Measurements from ENCODE around the gene PIGC. TPM values are rescaled to one million over a fixed set of nuclear protein-coding genes. Genes with fewer than 3 reads are reported as not detected.

The PIGC gene
- total RNA-seq, 1 experiment from 2014 or later: 26.1 TPM

- DNase-seq: no peak
- no peak overlapping the region for H3K4me3 Mint-ChIP-seq (ENCODE audit: unreplicated experiment)
- ChIA-PET CTCF (interaction anchor here (0.6 kb wide), 1 partner anchor 536 kb away, joined by 3 read pairs; no protein-coding TSS in a partner anchor), POLR2A (interaction anchor here (0.9 kb wide), 1 partner anchor 163 kb away, joined by 3 read pairs; no protein-coding TSS in a partner anchor)
- H3K9me3 Mint-ChIP-seq (ENCODE audit: unreplicated experiment): no peaks in the 10 kb centered on the region
- H3K36me3 Mint-ChIP-seq (ENCODE audit: insufficient read depth, unreplicated experiment): peaks cover 5% of the 10 kb centered on the region
- H3K4me1 Mint-ChIP-seq (ENCODE audit: low read depth, unreplicated experiment): peaks cover 18% of the 10 kb centered on the region
- no peaks in the 10 kb centered on the region for H3K36me3 ChIP-seq (ENCODE audit: control insufficient read depth, insufficient read depth, low read length)
- no peak overlapping the region for H3K4me3 ChIP-seq (ENCODE audit: low read depth, low read length)
- TF ChIP-seq CTCF (IDR thresholded peaks at IDR 0.05; ENCODE audit: insufficient read depth in 1 of 2, low read depth in 1 of 2, low read length in 1 of 2, severe bottlenecking in 1 of 2, unreplicated experiment in 1 of 2): no peak
- no TSS peak for BruUV-seq (replicated peaks)
- no peak overlapping the region for H3K27ac Mint-ChIP-seq (ENCODE audit: unreplicated experiment)
- intact Hi-C loops (cut with micrococcal nuclease; ENCODE audit: unreplicated experiment): no loop called here
- H3K27me3 ChIP-seq (replicated peaks; ENCODE audit: control insufficient read depth, insufficient read depth, low read length): no peaks in the 10 kb centered on the region
- H3K4me1 ChIP-seq: peaks cover 11% of the 10 kb centered on the region
- H3K9me3 ChIP-seq: no peaks in the 10 kb centered on the region
- H3K27me3 Mint-ChIP-seq (ENCODE audit: insufficient read depth, unreplicated experiment): no peaks in the 10 kb centered on the region
These were observed 49.6 kb downstream of the PIGC start for GRCh38 chr1:172394141-172394751.

- Histone ChIP-seq H3K4me3 (ENCODE audit: low read depth, low read length) (no peak overlapping the region), H3K27me3 (replicated peaks; ENCODE audit: control insufficient read depth, insufficient read depth, low read length) (no peaks in the 10 kb centered on the region), H3K4me1 (0 out of 2 replicates have a peak, but pooled peaks cover 3% of the 10 kb centered on the region), H3K9me3 (no peaks in the 10 kb centered on the region), H3K36me3 (ENCODE audit: control insufficient read depth, insufficient read depth, low read length) (no peaks in the 10 kb centered on the region)
- H3K27ac Mint-ChIP-seq (ENCODE audit: unreplicated experiment): no peak overlapping the region
- ChIA-PET CTCF (no interaction called here), POLR2A (no interaction called here)
- no peaks in the 10 kb centered on the region for H3K9me3 Mint-ChIP-seq (ENCODE audit: unreplicated experiment)
- no peak for TF ChIP-seq CTCF (IDR thresholded peaks at IDR 0.05; ENCODE audit: insufficient read depth in 1 of 2, low read depth in 1 of 2, low read length in 1 of 2, severe bottlenecking in 1 of 2, unreplicated experiment in 1 of 2)
- DNase-seq: no peak
- H3K4me3 Mint-ChIP-seq (ENCODE audit: unreplicated experiment): no peak overlapping the region
- no TSS peak for BruUV-seq (replicated peaks)
- peaks cover 14% of the 10 kb centered on the region for H3K4me1 Mint-ChIP-seq (ENCODE audit: low read depth, unreplicated experiment)
- H3K36me3 Mint-ChIP-seq (ENCODE audit: insufficient read depth, unreplicated experiment): peaks cover 5% of the 10 kb centered on the region
- no peaks in the 10 kb centered on the region for H3K27me3 Mint-ChIP-seq (ENCODE audit: insufficient read depth, unreplicated experiment)
- intact Hi-C loops (cut with micrococcal nuclease; ENCODE audit: unreplicated experiment): no loop called here
These were observed 50.5 kb downstream of the PIGC start for GRCh38 chr1:172393354-172393753.

- Mint-ChIP-seq H3K4me3 (ENCODE audit: unreplicated experiment) (no peak overlapping the region), H3K27me3 (ENCODE audit: insufficient read depth, unreplicated experiment) (no peaks in the 10 kb centered on the region), H3K36me3 (ENCODE audit: insufficient read depth, unreplicated experiment) (peaks cover 5% of the 10 kb centered on the region), H3K9me3 (ENCODE audit: unreplicated experiment) (no peaks in the 10 kb centered on the region), H3K4me1 (ENCODE audit: low read depth, unreplicated experiment) (peaks cover 14% of the 10 kb centered on the region), H3K27ac (ENCODE audit: unreplicated experiment) (no peak overlapping the region)
- intact Hi-C loops (cut with micrococcal nuclease; ENCODE audit: unreplicated experiment): no loop called here
- POLR2A ChIA-PET: no interaction called here
- no peaks in the 10 kb centered on the region for H3K36me3 ChIP-seq (ENCODE audit: control insufficient read depth, insufficient read depth, low read length)
- no peak for TF ChIP-seq CTCF (IDR thresholded peaks at IDR 0.05; ENCODE audit: insufficient read depth in 1 of 2, low read depth in 1 of 2, low read length in 1 of 2, severe bottlenecking in 1 of 2, unreplicated experiment in 1 of 2)
- no peaks in the 10 kb centered on the region for H3K27me3 ChIP-seq (replicated peaks; ENCODE audit: control insufficient read depth, insufficient read depth, low read length)
- CTCF ChIA-PET: no interaction called here
- no peak for DNase-seq
- no TSS peak for BruUV-seq (replicated peaks)
- H3K4me1 ChIP-seq: 0 out of 2 replicates have a peak, but pooled peaks cover 3% of the 10 kb centered on the region
- H3K4me3 ChIP-seq (ENCODE audit: low read depth, low read length): no peak overlapping the region
- H3K9me3 ChIP-seq: no peaks in the 10 kb centered on the region
These were observed 51.9 kb downstream of the PIGC start for GRCh38 chr1:172391976-172392375.

Other genes starting within 250 kb of the PIGC start
- gene C1orf105, start 23.4 kb downstream of the PIGC start, total RNA-seq (2022): 0.82 and 1.9 TPM in 2 replicates
- 48.4 and 50.3 TPM in 2 replicates for gene SUCO, start 89.1 kb upstream of the PIGC start, total RNA-seq (2022)
- not detected in 2 replicates for gene FASLG, start 215.0 kb upstream of the PIGC start, total RNA-seq (2022)